Fibroblast of skin of left quadriceps (primary cell): ENCODE measurements around the gene SFMBT2.
"Not testable (repeated sequence)": the region's sequence is repeated elsewhere in the genome, so short reads cannot be mapped to it uniquely, and the experiment has no call there.

Source experiments
- DNase-seq, 2 experiments: peaks; one replicate each; pipeline ENCODE4 v3.0.0-alpha.2; 2013; ENCODE audit warnings: low read depth in 2 of 2

Gene SFMBT2

DNA sequence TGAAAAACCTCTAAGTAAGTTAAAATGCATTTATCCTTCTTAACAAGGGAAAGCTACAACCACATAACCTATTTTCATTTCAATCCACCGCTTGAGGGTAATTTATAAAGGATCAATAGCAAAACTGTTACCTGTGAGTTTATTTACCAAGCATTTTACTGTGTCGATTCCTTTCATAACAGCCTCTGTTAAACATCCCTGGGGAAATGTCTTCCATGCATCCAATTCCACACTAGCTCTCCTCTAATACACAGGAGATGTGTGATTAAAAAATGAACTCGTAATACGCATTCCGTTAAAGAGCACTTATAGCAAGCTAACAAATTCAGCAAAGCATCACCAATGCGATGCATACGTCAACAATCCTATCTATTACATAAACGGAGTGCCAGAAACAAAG is 185.7 kb downstream of the SFMBT2 start:
- no peak for DNase-seq

- no peak for DNase-seq
These were observed 191.9 kb downstream of the SFMBT2 start for GRCh38 chr10:7218968-7219367.

GRCh38 chr10:7212696-7213095 is 198.1 kb downstream of the SFMBT2 start:
- not testable (repeated sequence) for DNase-seq

GRCh38 chr10:7211857-7212577 is 198.8 kb downstream of the SFMBT2 start:
- no peak for DNase-seq

- no peak for DNase-seq
These were observed 200.3 kb downstream of the SFMBT2 start for GRCh38 chr10:7210516-7210915.

GRCh38 chr10:7209458-7209857 is 201.4 kb downstream of the SFMBT2 start:
- DNase-seq, result no peak

GRCh38 chr10:7206412-7207100 is 204.3 kb downstream of the SFMBT2 start:
- DNase-seq, result no peak

DNA sequence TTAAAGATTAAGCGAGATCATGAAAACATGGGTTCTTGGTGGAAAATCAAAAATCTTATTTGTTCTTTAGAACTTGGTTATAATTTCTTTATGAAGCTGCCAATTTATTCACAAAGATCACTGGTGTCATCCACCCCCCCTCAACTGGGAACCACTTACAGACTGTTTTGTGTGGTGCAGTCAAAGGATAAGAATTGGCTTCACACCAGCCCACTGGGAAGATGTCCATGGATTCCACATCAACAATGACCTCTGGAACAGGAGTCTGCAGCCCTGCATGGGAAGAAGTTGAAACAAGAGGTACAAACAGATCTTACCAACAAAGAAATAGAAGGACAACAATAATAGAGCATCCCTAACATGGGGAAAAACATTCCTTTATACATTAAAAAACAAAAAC is 205.2 kb downstream of the SFMBT2 start:
- no peak for DNase-seq

- no peak for DNase-seq
These were observed 208.0 kb downstream of the SFMBT2 start for GRCh38 chr10:7202793-7203355.

- peak; percentile 22 to 23 for DNase-seq
These were observed 211.6 kb downstream of the SFMBT2 start for GRCh38 chr10:7199152-7199760.

GRCh38 chr10:7196284-7196683 is 214.6 kb downstream of the SFMBT2 start:
- no peak for DNase-seq

DNA sequence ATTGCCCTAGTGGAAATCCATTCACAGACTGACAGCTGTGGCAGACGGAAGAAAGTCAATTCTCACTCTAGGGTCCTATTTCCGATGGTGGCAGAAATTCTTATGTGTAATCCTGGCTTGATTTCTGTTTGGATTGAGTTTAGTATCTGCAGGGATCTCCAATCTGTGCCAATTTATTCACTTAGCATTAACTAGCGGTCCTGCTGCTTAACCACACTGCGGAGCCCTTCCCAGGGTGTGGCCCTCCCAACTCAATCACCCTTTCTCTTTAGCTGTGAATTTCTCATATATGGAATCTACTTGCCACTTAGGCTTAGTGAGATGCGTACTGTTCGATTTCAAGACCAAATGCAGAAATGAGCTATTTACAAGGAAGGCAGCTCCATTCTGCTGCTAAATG is 215.7 kb downstream of the SFMBT2 start:
- no peak for DNase-seq

- no peak for DNase-seq
These were observed 216.3 kb downstream of the SFMBT2 start for GRCh38 chr10:7194571-7194970.

DNA sequence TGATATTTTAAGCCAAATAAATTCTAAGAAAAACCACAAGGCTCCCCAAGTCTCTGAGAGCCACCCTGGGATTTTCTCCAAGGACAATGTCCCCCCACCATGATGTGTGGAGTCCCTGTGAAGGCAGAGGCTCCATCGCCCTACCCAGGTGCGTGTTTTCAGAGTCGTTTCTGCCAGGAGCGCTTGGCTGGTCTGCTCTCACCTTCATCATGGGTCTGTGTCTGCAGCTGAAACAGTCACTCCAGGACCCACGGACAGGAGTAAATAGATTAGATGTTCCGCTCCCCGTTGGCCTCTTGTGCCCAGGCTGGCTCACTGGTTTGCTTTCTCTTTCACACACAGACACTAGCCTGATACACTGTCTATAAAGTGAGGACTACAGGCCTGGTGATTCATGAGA is 217.5 kb downstream of the SFMBT2 start:
- DNase-seq, result no peak

DNA sequence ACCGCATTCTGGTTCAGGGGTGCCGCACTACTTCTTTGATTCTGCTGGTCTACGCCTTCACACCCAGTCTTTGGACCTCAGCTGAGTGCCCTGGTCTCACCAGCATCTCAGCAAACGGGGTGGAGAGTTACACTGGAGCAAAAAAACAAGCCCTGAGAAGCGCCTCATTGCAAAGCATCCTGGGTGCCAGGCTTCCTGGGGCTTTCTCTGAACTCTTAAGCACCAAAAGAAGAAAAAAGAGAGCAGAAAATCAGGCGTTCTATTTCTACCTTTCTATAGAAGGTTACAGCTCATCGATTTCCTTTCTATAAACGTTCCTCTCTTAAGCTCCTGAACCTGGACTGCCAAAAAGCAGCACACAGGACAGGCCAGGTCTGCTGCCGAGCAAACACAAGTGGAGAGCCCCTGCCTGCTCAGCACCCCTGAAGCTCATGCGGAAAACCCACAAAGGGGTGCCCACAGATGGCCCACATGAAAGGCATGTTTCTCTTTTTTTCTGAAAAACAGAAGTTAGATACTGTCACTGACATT is 217.9 kb downstream of the SFMBT2 start:
- no peak for DNase-seq

DNA sequence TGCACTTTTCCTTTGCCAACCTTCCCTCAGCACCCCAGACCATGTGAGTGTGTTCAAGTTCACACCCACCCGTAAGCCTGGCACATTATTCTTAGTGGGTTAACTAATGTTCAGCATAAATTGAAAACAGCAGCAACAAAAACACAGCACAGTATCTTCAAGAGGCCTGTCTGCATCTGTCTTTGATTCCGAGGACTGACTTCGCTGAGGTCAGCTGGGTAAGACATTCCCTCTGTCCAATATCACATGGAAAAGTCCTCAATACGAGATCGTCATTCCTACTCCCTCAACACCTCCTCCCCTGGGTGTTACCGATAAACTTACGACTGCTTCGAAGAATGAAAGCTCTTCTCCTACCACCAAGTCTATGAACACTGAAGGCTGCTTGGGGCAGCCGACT is 218.8 kb downstream of the SFMBT2 start:
- DNase-seq, result peak in 1 of 2 experiments; percentile 3

GRCh38 chr10:7190772-7191171 is 220.1 kb downstream of the SFMBT2 start:
- DNase-seq, result not testable (repeated sequence)

DNA sequence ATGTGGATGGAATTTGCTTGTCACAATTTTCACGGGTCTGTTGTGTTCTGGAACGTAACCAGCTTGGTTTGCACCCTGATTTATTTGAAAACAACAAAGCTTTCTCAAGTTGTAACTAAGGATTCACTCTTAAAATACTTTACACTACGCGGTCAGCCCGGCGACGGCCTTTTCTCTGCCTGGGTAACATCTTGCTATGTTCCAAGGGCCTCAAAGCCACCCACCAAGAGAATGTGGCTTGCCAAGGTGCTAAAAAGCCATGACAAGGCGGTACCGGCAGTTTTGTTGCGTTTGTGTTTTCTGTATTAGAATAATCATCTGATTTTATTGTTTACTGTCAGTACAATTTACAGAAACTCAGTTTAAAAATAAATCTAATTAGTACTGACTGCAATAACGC is 220.9 kb downstream of the SFMBT2 start:
- no peak for DNase-seq

GRCh38 chr10:7188456-7189050 is 222.3 kb downstream of the SFMBT2 start:
- no peak for DNase-seq

DNA sequence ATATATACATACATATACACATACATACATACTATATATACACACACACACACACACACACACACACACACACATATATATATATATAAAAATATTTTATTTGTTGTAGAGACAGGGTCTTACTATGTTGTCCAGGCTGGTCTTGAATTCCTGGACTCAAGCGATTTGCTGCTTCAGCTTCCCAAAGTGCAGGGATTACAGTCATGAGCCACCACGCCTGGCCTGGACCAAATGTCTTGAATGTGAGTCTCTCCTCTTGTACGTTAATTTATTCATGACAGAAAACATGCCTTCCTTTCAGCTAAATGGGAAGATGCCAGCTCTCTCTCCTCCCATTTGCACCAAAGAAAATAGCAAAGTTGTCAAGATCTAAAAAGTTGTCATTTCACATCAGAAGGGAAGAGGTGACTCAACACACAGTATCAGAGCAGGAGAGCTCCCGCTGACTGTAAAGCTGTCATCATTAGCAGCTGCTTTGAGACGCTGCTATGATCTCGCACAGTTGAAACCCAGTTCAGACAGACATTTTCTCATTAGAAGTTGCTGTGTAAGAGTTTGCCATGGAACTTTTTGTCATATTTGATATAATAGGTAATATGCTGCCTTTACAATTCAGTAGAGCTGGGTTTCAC is 224.3 kb downstream of the SFMBT2 start:
- peak in 1 of 2 experiments; percentile 3 for DNase-seq

DNA sequence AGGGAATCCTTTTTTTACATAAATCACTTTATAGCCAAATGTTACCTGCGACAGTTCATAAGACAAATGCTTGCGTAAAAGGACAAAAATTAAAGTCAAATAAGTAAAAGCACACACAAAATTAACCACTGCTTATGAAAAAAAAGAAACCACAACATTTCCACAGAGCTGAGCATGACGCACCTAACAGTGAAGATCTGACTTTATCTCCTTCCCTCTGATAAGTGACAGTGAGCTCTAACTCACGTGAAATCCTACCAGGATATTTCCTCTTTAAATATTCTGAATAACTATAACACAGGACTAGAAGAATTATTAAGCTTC is 225.5 kb downstream of the SFMBT2 start:
- DNase-seq, result no peak
